AG04449 (cell line): ENCODE data around the gene PDZD4.
A peak's percentile ranks its signal among the peaks of the same experiment; 100 is the strongest.

ENCODE experiments used
- CTCF ChIA-PET: fragments of 350-600 bp; formaldehyde crosslinking; extraction: SDS; loops from one replicate; lab custom pipeline; 2021; ENCODE audit warnings: antibody characterized with exemption; lab: Yijun Ruan, JAX
- POLR2A ChIA-PET: fragments of 400-600, 350-600 bp; formaldehyde crosslinking; extraction: SDS; loops from one replicate; lab custom pipeline; 2020; ENCODE audit warnings: antibody characterized with exemption, inconsistent platforms; lab: Yijun Ruan, JAX
- DNase-seq: peaks from one replicate; pipeline ENCODE4 v3.0.0-alpha.2; 2010; ENCODE audit warnings: low read depth, low spot score
- H3K4me3 ChIP-seq: 2 replicates; pipeline ENCODE4 v1.5.1; 2011; ENCODE audit warnings: low read depth, mild to moderate bottlenecking, control low read depth, low read length
- TF ChIP-seq, protein P1 (sequence below): IDR thresholded peaks from one replicate; pipeline ENCODE4 v1.5.1; 2011; ENCODE audit warnings: mild to moderate bottlenecking, moderate library complexity, low read length, control low read depth, inconsistent platforms; ENCODE audit not compliant: insufficient read depth; ENCODE audit errors: missing control alignments

The PDZD4 gene

DNA sequence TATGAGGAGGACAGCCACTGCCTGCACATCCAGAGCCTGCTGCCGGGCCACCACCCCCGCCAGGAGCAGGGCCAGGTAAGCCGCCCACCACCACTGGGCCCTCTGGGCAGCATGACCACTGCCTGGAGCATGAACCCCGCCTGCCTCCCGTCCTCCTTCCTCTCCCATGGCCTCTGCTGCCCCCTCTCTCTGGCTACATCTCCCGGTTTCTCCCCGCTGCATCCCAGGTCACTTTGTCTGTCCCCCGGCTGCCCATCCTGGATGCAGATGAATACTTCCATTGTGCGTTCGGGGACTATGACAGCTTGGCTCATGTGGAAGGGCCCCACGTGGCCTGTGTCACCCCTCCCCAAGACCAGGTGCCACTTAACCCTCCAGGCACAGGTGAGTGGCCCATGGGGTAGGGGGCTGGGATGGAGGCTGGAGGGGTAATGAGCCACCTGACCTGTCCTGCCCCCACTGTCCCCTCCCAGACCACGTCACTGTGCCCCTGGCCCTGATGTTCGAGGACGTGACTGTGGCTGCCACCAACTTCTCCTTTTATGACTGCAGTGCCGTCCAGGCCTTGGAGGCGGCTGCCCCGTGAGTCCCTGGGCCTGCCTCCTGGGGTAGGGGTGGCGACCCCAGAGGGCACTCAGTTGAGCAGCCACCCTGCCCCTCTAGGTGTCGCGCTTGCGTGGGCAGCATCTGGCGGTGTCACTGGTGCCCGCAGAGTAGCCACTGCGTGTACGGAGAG is 60.3 kb downstream of the PDZD4 start:
- no peak overlapping the region for H3K4me3 ChIP-seq
- TF ChIP-seq, protein P1, sequence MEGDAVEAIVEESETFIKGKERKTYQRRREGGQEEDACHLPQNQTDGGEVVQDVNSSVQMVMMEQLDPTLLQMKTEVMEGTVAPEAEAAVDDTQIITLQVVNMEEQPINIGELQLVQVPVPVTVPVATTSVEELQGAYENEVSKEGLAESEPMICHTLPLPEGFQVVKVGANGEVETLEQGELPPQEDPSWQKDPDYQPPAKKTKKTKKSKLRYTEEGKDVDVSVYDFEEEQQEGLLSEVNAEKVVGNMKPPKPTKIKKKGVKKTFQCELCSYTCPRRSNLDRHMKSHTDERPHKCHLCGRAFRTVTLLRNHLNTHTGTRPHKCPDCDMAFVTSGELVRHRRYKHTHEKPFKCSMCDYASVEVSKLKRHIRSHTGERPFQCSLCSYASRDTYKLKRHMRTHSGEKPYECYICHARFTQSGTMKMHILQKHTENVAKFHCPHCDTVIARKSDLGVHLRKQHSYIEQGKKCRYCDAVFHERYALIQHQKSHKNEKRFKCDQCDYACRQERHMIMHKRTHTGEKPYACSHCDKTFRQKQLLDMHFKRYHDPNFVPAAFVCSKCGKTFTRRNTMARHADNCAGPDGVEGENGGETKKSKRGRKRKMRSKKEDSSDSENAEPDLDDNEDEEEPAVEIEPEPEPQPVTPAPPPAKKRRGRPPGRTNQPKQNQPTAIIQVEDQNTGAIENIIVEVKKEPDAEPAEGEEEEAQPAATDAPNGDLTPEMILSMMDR: no peak
- POLR2A ChIA-PET: no interaction called here
- no peak for DNase-seq
- CTCF ChIA-PET: no interaction called here

DNA sequence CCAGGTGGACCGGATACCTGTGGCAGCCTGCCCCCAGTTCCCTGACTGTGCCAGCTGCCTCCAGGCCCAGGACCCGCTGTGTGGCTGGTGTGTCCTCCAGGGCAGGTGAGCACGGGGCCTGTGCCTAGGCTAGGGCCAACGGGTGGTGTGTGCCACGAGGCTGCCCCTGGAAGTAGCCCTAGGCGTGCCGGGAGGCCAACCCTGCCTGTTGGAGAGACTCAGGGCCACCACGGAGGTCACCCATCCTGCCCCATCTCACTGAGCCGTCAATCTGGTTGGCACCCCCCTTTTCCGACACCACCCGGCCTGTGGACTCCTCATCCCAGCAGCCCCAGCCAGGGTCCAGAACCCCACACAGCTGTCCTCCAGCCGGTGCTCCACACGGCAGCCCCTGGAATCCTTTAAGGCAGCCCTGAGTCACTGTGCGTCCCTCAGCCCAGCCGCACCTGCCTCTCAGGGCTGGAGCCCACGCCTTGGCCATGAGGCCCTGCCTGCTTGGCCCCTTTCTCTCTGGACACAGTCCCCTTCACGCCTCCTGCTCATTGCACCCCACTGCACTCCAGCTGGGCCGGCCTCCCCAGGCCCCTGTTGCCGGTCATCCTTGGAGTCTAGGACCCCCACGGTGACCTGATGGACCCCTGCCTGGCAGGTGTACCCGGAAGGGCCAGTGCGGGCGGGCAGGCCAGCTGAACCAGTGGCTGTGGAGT is 61.0 kb downstream of the PDZD4 start:
- DNase-seq: no peak
- H3K4me3 ChIP-seq: no peak overlapping the region
- POLR2A ChIA-PET: no interaction called here
- CTCF ChIA-PET: no interaction called here
- TF ChIP-seq, protein P1: no peak

DNA sequence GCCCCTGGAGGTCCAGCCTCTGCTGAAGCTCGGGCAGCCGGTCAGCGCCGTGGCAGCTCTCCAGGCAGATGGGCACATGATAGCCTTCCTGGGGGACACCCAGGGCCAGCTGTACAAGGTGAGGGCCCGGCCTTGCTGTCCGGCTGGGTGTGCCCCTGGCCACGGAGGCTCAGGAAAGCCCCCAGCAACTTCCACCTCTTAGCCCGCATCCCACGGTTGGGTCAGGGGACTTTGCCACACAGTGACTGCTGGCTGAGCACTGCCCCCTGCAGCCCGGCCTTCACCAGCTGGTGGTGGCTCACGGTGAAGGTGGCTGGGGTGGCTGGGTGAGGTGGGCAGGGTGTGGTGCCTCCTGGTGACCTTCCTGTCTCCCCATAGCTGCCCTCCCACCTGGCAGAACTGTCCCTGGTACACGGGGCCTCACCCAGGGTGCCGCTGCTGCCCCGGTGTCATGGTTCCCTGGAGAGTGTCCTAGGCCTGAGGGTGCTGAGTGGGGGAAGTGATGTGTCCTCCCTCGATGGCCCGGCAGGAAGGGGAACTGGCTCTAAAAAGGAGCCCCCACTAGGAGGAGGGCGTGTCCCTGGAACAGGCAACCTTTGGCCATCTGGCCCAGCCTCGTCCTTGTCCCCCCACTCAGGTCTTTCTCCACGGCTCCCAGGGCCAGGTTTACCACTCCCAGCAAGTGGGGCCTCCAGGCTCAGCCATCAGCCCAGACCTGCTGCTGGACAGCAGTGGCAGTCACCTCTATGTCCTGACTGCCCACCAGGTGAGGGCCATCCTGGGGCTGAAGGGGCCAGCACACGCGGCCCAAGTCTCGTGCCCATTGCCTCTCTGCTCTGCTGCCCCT is 61.8 kb downstream of the PDZD4 start:
- TF ChIP-seq, protein P1: no peak
- POLR2A ChIA-PET: no interaction called here
- no peak for DNase-seq
- CTCF ChIA-PET: interaction anchor here (10.0 kb wide), 1 partner anchor 180 kb away, joined by 230 read pairs; the partner anchor contains the start of gene RENBP
- no peak overlapping the region for H3K4me3 ChIP-seq

DNA sequence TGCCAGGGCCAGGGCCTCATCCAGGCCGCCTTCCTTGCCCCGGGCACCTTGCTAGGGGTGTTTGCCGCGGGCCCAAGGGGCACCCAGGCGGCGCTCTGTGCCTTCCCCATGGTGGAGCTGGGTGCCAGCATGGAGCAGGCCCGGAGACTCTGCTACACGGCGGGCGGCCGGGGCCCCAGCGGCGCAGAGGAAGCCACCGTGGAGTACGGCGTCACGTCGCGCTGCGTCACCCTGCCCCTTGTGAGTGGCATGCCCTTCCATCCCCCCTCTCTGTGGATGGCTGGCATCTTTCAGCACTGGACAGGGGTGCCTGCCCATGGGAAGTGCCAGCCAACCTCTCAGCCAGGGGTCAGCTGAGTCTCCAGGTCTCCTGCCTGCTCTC is 62.7 kb downstream of the PDZD4 start:
- TF ChIP-seq, protein P1: no peak
- no peak overlapping the region for H3K4me3 ChIP-seq
- ChIA-PET CTCF (interaction anchor here (10.0 kb wide), 1 partner anchor 181 kb away, joined by 230 read pairs; the partner anchor contains the start of gene RENBP), POLR2A (no interaction called here)
- no peak for DNase-seq

DNA sequence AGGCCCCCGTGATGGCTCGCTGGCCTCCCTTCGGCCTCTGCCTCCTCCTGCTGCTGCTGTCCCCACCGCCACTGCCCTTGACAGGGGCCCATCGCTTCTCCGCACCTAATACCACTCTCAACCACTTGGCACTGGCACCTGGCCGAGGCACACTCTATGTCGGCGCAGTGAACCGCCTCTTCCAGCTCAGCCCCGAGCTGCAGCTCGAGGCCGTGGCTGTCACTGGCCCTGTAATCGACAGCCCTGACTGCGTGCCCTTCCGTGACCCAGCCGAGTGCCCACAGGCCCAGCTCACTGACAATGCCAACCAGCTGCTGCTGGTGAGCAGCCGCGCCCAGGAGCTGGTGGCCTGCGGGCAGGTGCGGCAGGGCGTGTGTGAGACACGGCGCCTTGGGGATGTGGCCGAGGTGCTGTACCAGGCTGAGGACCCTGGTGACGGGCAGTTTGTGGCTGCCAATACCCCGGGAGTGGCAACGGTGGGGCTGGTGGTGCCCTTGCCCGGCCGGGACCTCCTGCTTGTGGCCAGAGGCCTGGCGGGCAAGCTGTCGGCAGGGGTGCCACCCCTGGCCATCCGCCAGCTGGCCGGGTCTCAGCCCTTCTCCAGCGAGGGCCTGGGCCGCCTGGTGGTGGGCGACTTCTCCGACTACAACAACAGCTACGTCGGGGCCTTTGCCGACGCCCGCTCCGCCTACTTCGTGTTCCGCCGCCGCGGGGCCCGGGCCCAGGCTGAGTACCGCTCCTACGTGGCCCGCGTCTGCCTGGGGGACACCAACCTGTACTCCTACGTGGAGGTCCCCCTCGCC is 63.3 kb downstream of the PDZD4 start:
- TF ChIP-seq, protein P1: no peak
- POLR2A ChIA-PET: interaction anchor here (1.4 to 2.0 kb wide), 3 partner anchors 13 to 161 kb away, joined by 7 to 9 read pairs (median 8); partner anchors contain the start of genes IDH3G, SRPK3 and SSR4
- 0 out of 2 replicates have a peak overlapping the region, but pooled peaks have one; percentile 8 for H3K4me3 ChIP-seq
- CTCF ChIA-PET: interaction anchor here (10.0 kb wide), 1 partner anchor 182 kb away, joined by 230 read pairs; the partner anchor contains the start of gene RENBP
- DNase-seq: no peak
